ENCODE results near the gene CCDC87. TPM values are rescaled to one million over a fixed set of nuclear protein-coding genes. Genes with fewer than 3 reads are reported as not detected.
A peak's percentile ranks its signal among the peaks of the same experiment; 100 is the strongest.

CCDC87 gene
- total and polyA plus RNA-seq, 8 donors, result 0.07 to 0.44 (median 0.11) TPM

GRCh38 chr11:66638177-66639065, 45.6 kb upstream of the CCDC87 start, which contains the start of gene RBM4:
Gene RBM4 (plus strand): TSS chr11:66638703. CDS start chr11:66639712, 1,009 bp downstream.
- intact Hi-C loops (cut with DNase I), result no loop called here
- Histone ChIP-seq H3K27ac (peak within 1 kb of the TSS; percentile 88 to 92), H3K4me3 (peak within 1 kb of the TSS; percentile 65 to 83), H3K36me3 (peaks cover 1 to 56% of the 10 kb centered on the region in 2 donors), H3K9me3 (no peaks in the 10 kb centered on the region), H3K4me1 (peaks cover 32 to 58% of the 10 kb centered on the region in 2 donors), H3K27me3 (no peaks in the 10 kb centered on the region)
- TF ChIP-seq CTCF (IDR thresholded peaks at IDR 0.05), result peak in 1 of 2 donors; percentile 13
- ATAC-seq, result peak; percentile 96
- DNase-seq, result peak; percentile 94 to 100 (median 98)

DNA sequence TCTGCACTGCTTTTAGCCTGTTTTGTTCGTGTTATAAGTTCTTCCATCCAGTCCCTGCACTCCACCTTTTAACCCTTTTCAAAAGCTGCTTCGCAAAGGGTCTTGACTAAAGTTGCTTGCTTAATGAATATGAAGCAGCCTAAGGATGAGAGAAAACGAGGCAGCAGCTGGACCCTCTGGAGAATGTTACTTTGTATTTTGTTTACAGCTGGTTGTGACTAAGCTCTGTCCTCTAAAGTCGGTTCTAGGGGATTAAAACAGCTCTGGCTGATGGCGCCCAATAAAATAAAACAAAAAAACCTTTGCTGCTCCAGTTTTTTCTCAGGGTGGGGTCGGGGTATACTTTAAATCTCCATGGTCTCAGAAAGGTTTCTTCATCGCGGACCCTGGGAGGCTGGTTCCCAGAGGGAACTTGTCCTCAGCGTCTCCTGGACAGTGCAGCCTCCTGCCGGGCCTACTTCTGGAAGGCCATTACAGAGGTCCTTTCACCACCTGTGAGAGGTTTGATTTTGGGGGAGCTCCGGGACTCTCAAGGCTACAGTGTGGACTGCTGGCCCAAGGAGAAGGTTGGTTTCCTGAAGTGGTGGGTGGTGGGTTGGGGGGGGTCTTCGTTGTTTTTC, 44.8 kb upstream of the CCDC87 start:
- Histone ChIP-seq H3K9me3 (no peaks in the 10 kb centered on the region), H3K4me3 (peak overlapping the region; percentile 65 to 83), H3K27me3 (no peaks in the 10 kb centered on the region), H3K36me3 (peaks cover 0 to 55% of the 10 kb centered on the region in 2 donors), H3K27ac (peak overlapping the region; percentile 62 to 88), H3K4me1 (peaks cover 28 to 51% of the 10 kb centered on the region in 2 donors)
- intact Hi-C loops (cut with DNase I), result no loop called here
- TF ChIP-seq CTCF (IDR thresholded peaks at IDR 0.05), result no peak
- ATAC-seq (peak; percentile 3), DNase-seq (no peak)

DNA sequence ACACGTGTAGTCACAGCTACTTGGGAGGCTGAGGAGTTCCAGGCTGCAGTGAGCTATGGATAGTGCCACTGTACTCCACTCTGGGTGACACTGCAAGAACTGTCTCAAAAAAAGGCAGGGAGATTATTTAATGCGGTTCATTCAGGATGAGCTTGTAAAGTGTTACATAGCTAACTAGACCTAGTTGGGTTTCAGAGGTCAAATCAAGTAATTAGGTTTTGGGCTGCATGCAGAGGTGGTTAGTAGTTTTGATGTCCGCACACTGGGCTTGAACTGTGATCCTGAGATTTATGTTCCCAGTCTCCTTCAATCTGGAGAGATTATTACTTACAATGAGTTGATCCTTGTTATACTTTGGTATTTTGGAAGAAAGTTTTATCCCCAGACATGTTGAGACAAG, 43.5 kb upstream of the CCDC87 start:
- intact Hi-C loops (cut with DNase I), result no loop called here
- no peak for DNase-seq
- no peak overlapping the region for H3K4me3 ChIP-seq
- H3K9me3 ChIP-seq, result no peaks in the 10 kb centered on the region
- peaks cover 0 to 47% of the 10 kb centered on the region in 2 donors for H3K36me3 ChIP-seq
- no peak for ATAC-seq
- peaks cover 16 to 38% of the 10 kb centered on the region in 2 donors for H3K4me1 ChIP-seq
- TF ChIP-seq CTCF (IDR thresholded peaks at IDR 0.05), result no peak
- H3K27ac ChIP-seq, result no peak overlapping the region
- no peaks in the 10 kb centered on the region for H3K27me3 ChIP-seq

GRCh38 chr11:66632952-66633351, 40.1 kb upstream of the CCDC87 start:
- H3K27me3 ChIP-seq, result no peaks in the 10 kb centered on the region
- DNase-seq (no peak), ATAC-seq (no peak)
- intact Hi-C loops (cut with DNase I), result no loop called here
- no peak overlapping the region for H3K27ac ChIP-seq
- TF ChIP-seq CTCF (IDR thresholded peaks at IDR 0.05), result no peak
- H3K9me3 ChIP-seq, result no peaks in the 10 kb centered on the region
- no peak overlapping the region for H3K4me3 ChIP-seq
- H3K4me1 ChIP-seq, result peaks cover 0 to 13% of the 10 kb centered on the region in 2 donors
- H3K36me3 ChIP-seq, result peaks cover 0 to 63% of the 10 kb centered on the region in 2 donors

GRCh38 chr11:66631883-66632282, 39.0 kb upstream of the CCDC87 start:
- H3K36me3 ChIP-seq, result peaks cover 0 to 74% of the 10 kb centered on the region in 2 donors
- intact Hi-C loops (cut with DNase I), result no loop called here
- H3K27ac ChIP-seq, result no peak overlapping the region
- no peak for ATAC-seq
- no peak overlapping the region for H3K4me3 ChIP-seq
- H3K9me3 ChIP-seq, result no peaks in the 10 kb centered on the region
- H3K4me1 ChIP-seq, result peaks cover 0 to 6% of the 10 kb centered on the region in 2 donors
- no peak for DNase-seq
- no peak for TF ChIP-seq CTCF (IDR thresholded peaks at IDR 0.05)
- no peaks in the 10 kb centered on the region for H3K27me3 ChIP-seq
